ENCODE results near the gene SIRT2.

DNA sequence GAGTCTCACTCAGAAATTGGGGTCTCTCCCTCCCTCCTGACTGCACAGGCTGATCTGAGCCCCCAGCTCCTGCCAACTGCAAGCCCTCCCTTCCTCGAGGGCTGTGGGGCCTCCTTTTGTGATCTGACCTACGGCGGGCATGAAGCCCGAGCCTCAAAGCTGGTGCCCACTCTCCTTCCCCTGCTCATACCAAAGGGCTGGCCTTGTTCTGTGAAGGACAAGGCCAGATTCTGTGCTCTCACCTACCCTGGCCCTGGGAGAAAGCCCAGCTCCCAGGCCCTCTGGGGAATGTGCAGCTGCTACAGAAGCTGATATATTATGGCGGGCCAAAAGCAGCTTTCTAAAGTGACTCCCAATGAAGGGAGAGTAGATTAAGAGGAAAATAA lies 58.8 kb downstream of the SIRT2 start:
- TF ChIP-seq POLR2A (IDR thresholded peaks at IDR 0.05) = no peak
- TF ChIP-seq, protein P1, sequence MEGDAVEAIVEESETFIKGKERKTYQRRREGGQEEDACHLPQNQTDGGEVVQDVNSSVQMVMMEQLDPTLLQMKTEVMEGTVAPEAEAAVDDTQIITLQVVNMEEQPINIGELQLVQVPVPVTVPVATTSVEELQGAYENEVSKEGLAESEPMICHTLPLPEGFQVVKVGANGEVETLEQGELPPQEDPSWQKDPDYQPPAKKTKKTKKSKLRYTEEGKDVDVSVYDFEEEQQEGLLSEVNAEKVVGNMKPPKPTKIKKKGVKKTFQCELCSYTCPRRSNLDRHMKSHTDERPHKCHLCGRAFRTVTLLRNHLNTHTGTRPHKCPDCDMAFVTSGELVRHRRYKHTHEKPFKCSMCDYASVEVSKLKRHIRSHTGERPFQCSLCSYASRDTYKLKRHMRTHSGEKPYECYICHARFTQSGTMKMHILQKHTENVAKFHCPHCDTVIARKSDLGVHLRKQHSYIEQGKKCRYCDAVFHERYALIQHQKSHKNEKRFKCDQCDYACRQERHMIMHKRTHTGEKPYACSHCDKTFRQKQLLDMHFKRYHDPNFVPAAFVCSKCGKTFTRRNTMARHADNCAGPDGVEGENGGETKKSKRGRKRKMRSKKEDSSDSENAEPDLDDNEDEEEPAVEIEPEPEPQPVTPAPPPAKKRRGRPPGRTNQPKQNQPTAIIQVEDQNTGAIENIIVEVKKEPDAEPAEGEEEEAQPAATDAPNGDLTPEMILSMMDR (IDR thresholded peaks at IDR 0.05) = no peak

Data from breast epithelium (tissue), 3 donors.